Measurements from ENCODE around the gene FBXW4. TPM values are rescaled to one million over a fixed set of nuclear protein-coding genes. Genes with fewer than 3 reads are reported as not detected.

FBXW4 gene
- total and polyA plus RNA-seq, 9 of the 15 experiments (the other 6 are each of a cell fraction or from before 2014, with no cell fraction given) = 1.0 to 10.6 (median 5.4) TPM

DNA sequence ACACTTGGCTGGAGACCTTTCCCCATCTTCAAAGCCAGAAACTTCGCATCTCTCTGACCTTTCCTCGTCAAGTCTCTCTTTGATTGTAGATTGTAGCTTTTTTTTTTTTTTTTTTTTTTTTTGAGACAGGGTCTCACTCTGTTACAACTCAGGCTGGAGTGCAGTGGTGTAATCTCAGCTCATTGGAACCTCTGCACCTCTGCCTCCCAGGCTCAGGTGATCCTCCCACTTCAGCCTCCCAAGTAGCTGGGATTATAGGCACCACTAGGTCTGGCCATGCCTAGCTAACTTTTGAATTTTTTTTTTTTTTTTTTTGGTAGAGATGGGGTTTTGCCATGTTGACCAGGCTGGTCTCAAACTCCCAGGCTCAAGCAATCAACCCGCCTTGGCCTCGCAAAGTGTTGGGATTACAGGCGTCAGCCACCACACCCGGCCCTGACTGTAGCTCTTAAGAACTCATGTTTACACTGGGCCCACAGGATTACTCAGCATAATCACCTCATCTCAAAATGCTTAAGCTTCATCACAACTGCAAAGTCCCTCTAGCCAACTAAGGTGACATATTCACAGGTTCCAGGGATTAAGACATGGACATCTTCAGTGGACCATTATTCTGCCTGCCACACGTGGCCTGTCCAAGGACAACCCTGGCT lies 118.6 kb downstream of the FBXW4 start (continued):
- peak; percentile 67; the same call in 1 of the 2 replicates for TF ChIP-seq SNIP1 (IDR thresholded peaks at IDR 0.05; ENCODE audit: low read depth)
- peak; percentile 90 for TF ChIP-seq ZNF316 (IDR thresholded peaks at IDR 0.05)
- TF ChIP-seq, protein P1, sequence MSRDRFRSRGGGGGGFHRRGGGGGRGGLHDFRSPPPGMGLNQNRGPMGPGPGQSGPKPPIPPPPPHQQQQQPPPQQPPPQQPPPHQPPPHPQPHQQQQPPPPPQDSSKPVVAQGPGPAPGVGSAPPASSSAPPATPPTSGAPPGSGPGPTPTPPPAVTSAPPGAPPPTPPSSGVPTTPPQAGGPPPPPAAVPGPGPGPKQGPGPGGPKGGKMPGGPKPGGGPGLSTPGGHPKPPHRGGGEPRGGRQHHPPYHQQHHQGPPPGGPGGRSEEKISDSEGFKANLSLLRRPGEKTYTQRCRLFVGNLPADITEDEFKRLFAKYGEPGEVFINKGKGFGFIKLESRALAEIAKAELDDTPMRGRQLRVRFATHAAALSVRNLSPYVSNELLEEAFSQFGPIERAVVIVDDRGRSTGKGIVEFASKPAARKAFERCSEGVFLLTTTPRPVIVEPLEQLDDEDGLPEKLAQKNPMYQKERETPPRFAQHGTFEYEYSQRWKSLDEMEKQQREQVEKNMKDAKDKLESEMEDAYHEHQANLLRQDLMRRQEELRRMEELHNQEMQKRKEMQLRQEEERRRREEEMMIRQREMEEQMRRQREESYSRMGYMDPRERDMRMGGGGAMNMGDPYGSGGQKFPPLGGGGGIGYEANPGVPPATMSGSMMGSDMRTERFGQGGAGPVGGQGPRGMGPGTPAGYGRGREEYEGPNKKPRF (IDR thresholded peaks at IDR 0.05; ENCODE audit: low read depth, low read length) = no peak
- peak; percentile 94 to 95 for TF ChIP-seq FOXK2 (conservative IDR thresholded peaks at IDR 0.05 in 1 of 2, IDR thresholded peaks at IDR 0.05 in 1 of 2; ENCODE audit: low read depth in 2 of 2)
- TF ChIP-seq, protein P2, sequence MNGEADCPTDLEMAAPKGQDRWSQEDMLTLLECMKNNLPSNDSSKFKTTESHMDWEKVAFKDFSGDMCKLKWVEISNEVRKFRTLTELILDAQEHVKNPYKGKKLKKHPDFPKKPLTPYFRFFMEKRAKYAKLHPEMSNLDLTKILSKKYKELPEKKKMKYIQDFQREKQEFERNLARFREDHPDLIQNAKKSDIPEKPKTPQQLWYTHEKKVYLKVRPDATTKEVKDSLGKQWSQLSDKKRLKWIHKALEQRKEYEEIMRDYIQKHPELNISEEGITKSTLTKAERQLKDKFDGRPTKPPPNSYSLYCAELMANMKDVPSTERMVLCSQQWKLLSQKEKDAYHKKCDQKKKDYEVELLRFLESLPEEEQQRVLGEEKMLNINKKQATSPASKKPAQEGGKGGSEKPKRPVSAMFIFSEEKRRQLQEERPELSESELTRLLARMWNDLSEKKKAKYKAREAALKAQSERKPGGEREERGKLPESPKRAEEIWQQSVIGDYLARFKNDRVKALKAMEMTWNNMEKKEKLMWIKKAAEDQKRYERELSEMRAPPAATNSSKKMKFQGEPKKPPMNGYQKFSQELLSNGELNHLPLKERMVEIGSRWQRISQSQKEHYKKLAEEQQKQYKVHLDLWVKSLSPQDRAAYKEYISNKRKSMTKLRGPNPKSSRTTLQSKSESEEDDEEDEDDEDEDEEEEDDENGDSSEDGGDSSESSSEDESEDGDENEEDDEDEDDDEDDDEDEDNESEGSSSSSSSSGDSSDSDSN (IDR thresholded peaks at IDR 0.05; ENCODE audit: borderline replicate concordance in 1 of 2, low read depth in 2 of 2, low read length in 2 of 2) = peak in 1 of 2 experiments; percentile 5; a peak in 1 of 4 replicates
- peak; percentile 63 for TF ChIP-seq SMARCA5 (IDR thresholded peaks at IDR 0.05)
- TF ChIP-seq DPF2 (IDR thresholded peaks at IDR 0.05) = peak; percentile 60; the same call in 1 of the 2 replicates
- TF ChIP-seq ZNF77 (CRISPR knock-in tag; IDR thresholded peaks at IDR 0.05) = no peak
- 0 out of 4 replicates have a peak, but pooled peaks of 1 of the 2 experiments have one; percentile 32 for TF ChIP-seq MNT (conservative IDR thresholded peaks at IDR 0.05)

Data from K562 (cell line).